ENCODE results near the gene TOMT. TPM values are rescaled to one million over a fixed set of nuclear protein-coding genes. Genes with fewer than 3 reads are reported as not detected.

Gene TOMT
- total RNA-seq, 3 donors from 2014 or later (not counting 1 experiment from before 2014, with no cell fraction given) = not detected

- 71% methylated on average over 3 of the region's 3 CpGs for WGBS (ENCODE audit: insufficient coverage)
- peaks cover 43 to 51% of the 10 kb centered on the region in 2 donors for H3K4me1 Mint-ChIP-seq
- intact Hi-C loops (cut with micrococcal nuclease) = no loop called here
- H3K9me3 Mint-ChIP-seq = no peaks in the 10 kb centered on the region
- H3K4me3 ChIP-seq (ENCODE audit: low read length) = no peak overlapping the region
- H3K36me3 ChIP-seq (ENCODE audit: control insufficient read depth, insufficient read depth, low read length) = peaks cover 29% of the 10 kb centered on the region
- peaks cover 31% of the 10 kb centered on the region for H3K4me1 ChIP-seq (ENCODE audit: control insufficient read depth, insufficient read depth, low read length)
- H3K4me3 Mint-ChIP-seq = no peak overlapping the region
- no peaks in the 10 kb centered on the region for H3K27me3 ChIP-seq (ENCODE audit: control insufficient read depth, insufficient read depth, low read length)
- no peak overlapping the region for H3K27ac ChIP-seq (ENCODE audit: low read length)
- ATAC-seq (no peak), DNase-seq (no peak)
- no peak for TF ChIP-seq CTCF (IDR thresholded peaks at IDR 0.05)
- H3K27me3 Mint-ChIP-seq (ENCODE audit: low read depth in 2 of 2) = no peaks in the 10 kb centered on the region
- no peaks in the 10 kb centered on the region for H3K9me3 ChIP-seq (ENCODE audit: control insufficient read depth, insufficient read depth, low read length)
- H3K27ac Mint-ChIP-seq = peak overlapping the region; percentile 89 to 91
- H3K36me3 Mint-ChIP-seq = no peaks in the 10 kb centered on the region
These were observed 5.7 kb upstream of the TOMT start for GRCh38 chr11:72100009-72100408.

- no peaks in the 10 kb centered on the region for H3K27me3 ChIP-seq (ENCODE audit: control insufficient read depth, insufficient read depth, low read length)
- H3K4me3 Mint-ChIP-seq = no peak overlapping the region
- intact Hi-C loops (cut with micrococcal nuclease) = no loop called here
- peaks cover 31% of the 10 kb centered on the region for H3K4me1 ChIP-seq (ENCODE audit: control insufficient read depth, insufficient read depth, low read length)
- H3K27me3 Mint-ChIP-seq (ENCODE audit: low read depth in 2 of 2) = no peaks in the 10 kb centered on the region
- no peaks in the 10 kb centered on the region for H3K9me3 Mint-ChIP-seq
- peaks cover 29% of the 10 kb centered on the region for H3K36me3 ChIP-seq (ENCODE audit: control insufficient read depth, insufficient read depth, low read length)
- H3K27ac ChIP-seq (ENCODE audit: low read length) = no peak overlapping the region
- WGBS (ENCODE audit: insufficient coverage) = 59% methylated on average over 1 of the region's 1 CpG
- no peaks in the 10 kb centered on the region for H3K9me3 ChIP-seq (ENCODE audit: control insufficient read depth, insufficient read depth, low read length)
- DNase-seq (no peak), ATAC-seq (no peak)
- TF ChIP-seq CTCF (IDR thresholded peaks at IDR 0.05) = no peak
- H3K36me3 Mint-ChIP-seq = no peaks in the 10 kb centered on the region
- peak overlapping the region; percentile 89 to 91 for H3K27ac Mint-ChIP-seq
- H3K4me3 ChIP-seq (ENCODE audit: low read length) = no peak overlapping the region
- H3K4me1 Mint-ChIP-seq = peaks cover 43 to 51% of the 10 kb centered on the region in 2 donors
These were observed 5.3 kb upstream of the TOMT start for GRCh38 chr11:72100462-72100861.

- H3K27ac ChIP-seq (ENCODE audit: low read length) = peak overlapping the region; percentile 90
- H3K4me3 Mint-ChIP-seq = peak overlapping the region; percentile 94
- H3K27me3 Mint-ChIP-seq (ENCODE audit: low read depth in 2 of 2) = no peaks in the 10 kb centered on the region
- TF ChIP-seq CTCF (IDR thresholded peaks at IDR 0.05) = no peak
- H3K27me3 ChIP-seq (ENCODE audit: control insufficient read depth, insufficient read depth, low read length) = no peaks in the 10 kb centered on the region
- 44% methylated on average over 4 of the region's 4 CpGs for WGBS (ENCODE audit: insufficient coverage)
- peak overlapping the region; percentile 89 to 91 for H3K27ac Mint-ChIP-seq
- H3K9me3 ChIP-seq (ENCODE audit: control insufficient read depth, insufficient read depth, low read length) = no peaks in the 10 kb centered on the region
- H3K9me3 Mint-ChIP-seq = no peaks in the 10 kb centered on the region
- ATAC-seq (no peak), DNase-seq (no peak)
- H3K36me3 Mint-ChIP-seq = no peaks in the 10 kb centered on the region
- H3K4me1 Mint-ChIP-seq = peaks cover 43 to 51% of the 10 kb centered on the region in 2 donors
- intact Hi-C loops (cut with micrococcal nuclease) = no loop called here
- peaks cover 21% of the 10 kb centered on the region for H3K36me3 ChIP-seq (ENCODE audit: control insufficient read depth, insufficient read depth, low read length)
- peak overlapping the region; percentile 84 for H3K4me3 ChIP-seq (ENCODE audit: low read length)
- peaks cover 31% of the 10 kb centered on the region for H3K4me1 ChIP-seq (ENCODE audit: control insufficient read depth, insufficient read depth, low read length)
These were observed 3.6 kb upstream of the TOMT start for GRCh38 chr11:72102162-72102561.

GRCh38 chr11:72102631-72102945 is 3.1 kb upstream of the TOMT start:
- DNase-seq (no peak), ATAC-seq (peak in 1 of 3 donors; percentile 0)
- Mint-ChIP-seq H3K4me3 (peak overlapping the region; percentile 94), H3K9me3 (no peaks in the 10 kb centered on the region), H3K27ac (peak overlapping the region; percentile 89 to 91), H3K36me3 (no peaks in the 10 kb centered on the region), H3K27me3 (ENCODE audit: low read depth in 2 of 2) (no peaks in the 10 kb centered on the region), H3K4me1 (peaks cover 43 to 51% of the 10 kb centered on the region in 2 donors)
- Histone ChIP-seq H3K27ac (ENCODE audit: low read length) (peak overlapping the region; percentile 90), H3K36me3 (ENCODE audit: control insufficient read depth, insufficient read depth, low read length) (peaks cover 17% of the 10 kb centered on the region), H3K9me3 (ENCODE audit: control insufficient read depth, insufficient read depth, low read length) (no peaks in the 10 kb centered on the region), H3K4me1 (ENCODE audit: control insufficient read depth, insufficient read depth, low read length) (peaks cover 31% of the 10 kb centered on the region), H3K4me3 (ENCODE audit: low read length) (peak overlapping the region; percentile 84), H3K27me3 (ENCODE audit: control insufficient read depth, insufficient read depth, low read length) (no peaks in the 10 kb centered on the region)
- no peak for TF ChIP-seq CTCF (IDR thresholded peaks at IDR 0.05)
- WGBS (ENCODE audit: insufficient coverage) = 3% methylated on average over 9 of the region's 9 CpGs
- intact Hi-C loops (cut with micrococcal nuclease) = no loop called here

Measured in natural killer cell (primary cell).